Right renal cortex interstitium (tissue), 3 donors: ENCODE results near the gene CNTNAP2. TPM values are rescaled to one million over a fixed set of nuclear protein-coding genes. Genes with fewer than 3 reads are reported as not detected.
"Not testable (repeated sequence)": the region's sequence is repeated elsewhere in the genome, so short reads cannot be mapped to it uniquely, and the experiment has no call there.

Experiments used
- DNase-seq, 3 donors: peaks; one replicate each; pipeline ENCODE4 v3.0.0-alpha.2; 2013; ENCODE audit warnings: low read depth in 3 of 3, low spot score in 2 of 3
- polyA plus RNA-seq, 3 donors: library from polyadenylated mRNA; unstranded; fragments of 120-200 nt; gene quantifications; one replicate each; pipeline ENCODE4 v1.2.1, GENCODE V29; 2013; ENCODE audit not compliant: insufficient read length in 3 of 3

Gene CNTNAP2
- polyA plus RNA-seq, 3 donors, result 21.2 to 29.0 (median 25.8) TPM

- no peak for DNase-seq
Observed at GRCh38 chr7:147579148-147579547, 1462.5 kb downstream of the CNTNAP2 start.

GRCh38 chr7:147584771-147585193 is 1468.2 kb downstream of the CNTNAP2 start:
- DNase-seq, result no peak

- no peak for DNase-seq
Observed at GRCh38 chr7:147586110-147586509, 1469.5 kb downstream of the CNTNAP2 start.

GRCh38 chr7:147586526-147586925 is 1469.9 kb downstream of the CNTNAP2 start:
- DNase-seq, result no peak

- DNase-seq, result no peak
Observed at GRCh38 chr7:147593271-147594057, 1476.9 kb downstream of the CNTNAP2 start.

- DNase-seq, result no peak
Observed at GRCh38 chr7:147595042-147595441, 1478.4 kb downstream of the CNTNAP2 start.

- not testable (repeated sequence) for DNase-seq
Observed at GRCh38 chr7:147598687-147599086, 1482.1 kb downstream of the CNTNAP2 start.

GRCh38 chr7:147605323-147605722 is 1488.7 kb downstream of the CNTNAP2 start:
- DNase-seq, result no peak

- DNase-seq, result no peak
Observed at GRCh38 chr7:147607157-147607800, 1490.7 kb downstream of the CNTNAP2 start.

GRCh38 chr7:147611431-147611830 is 1494.8 kb downstream of the CNTNAP2 start:
- no peak for DNase-seq

- DNase-seq, result no peak
Observed at GRCh38 chr7:147635288-147635687, 1518.7 kb downstream of the CNTNAP2 start.

- no peak for DNase-seq
Observed at GRCh38 chr7:147636553-147636952, 1520.0 kb downstream of the CNTNAP2 start.

- DNase-seq, result no peak
Observed at GRCh38 chr7:147638566-147638965, 1522.0 kb downstream of the CNTNAP2 start.

- no peak for DNase-seq
Observed at GRCh38 chr7:147639037-147639436, 1522.4 kb downstream of the CNTNAP2 start.

GRCh38 chr7:147639751-147640150 is 1523.2 kb downstream of the CNTNAP2 start:
- no peak for DNase-seq

GRCh38 chr7:147640821-147641220 is 1524.2 kb downstream of the CNTNAP2 start:
- no peak for DNase-seq

- DNase-seq, result no peak
Observed at GRCh38 chr7:147646568-147646967, 1530.0 kb downstream of the CNTNAP2 start.

GRCh38 chr7:147650991-147651390 is 1534.4 kb downstream of the CNTNAP2 start:
- no peak for DNase-seq

GRCh38 chr7:147651601-147652000 is 1535.0 kb downstream of the CNTNAP2 start:
- no peak for DNase-seq

GRCh38 chr7:147653456-147653855 is 1536.9 kb downstream of the CNTNAP2 start:
- no peak for DNase-seq

GRCh38 chr7:147658392-147658967 is 1541.9 kb downstream of the CNTNAP2 start:
- no peak for DNase-seq
